Stimulated activated CD8-positive, alpha-beta memory T cell treated with anti-CD3 and anti-CD28 coated beads, Interleukin-12 subunit alpha, Interleukin-12 subunit beta, amount 100 ng/mL, for 4 hours (primary cell): ENCODE data around the gene RFTN1.
A peak's percentile ranks its signal among the peaks of the same experiment; 100 is the strongest.

Experiments
- DNase-seq: peaks from one replicate; pipeline ENCODE4 v3.0.0-alpha.2; 2020; ENCODE audit warnings: low read depth

RFTN1 gene

DNA sequence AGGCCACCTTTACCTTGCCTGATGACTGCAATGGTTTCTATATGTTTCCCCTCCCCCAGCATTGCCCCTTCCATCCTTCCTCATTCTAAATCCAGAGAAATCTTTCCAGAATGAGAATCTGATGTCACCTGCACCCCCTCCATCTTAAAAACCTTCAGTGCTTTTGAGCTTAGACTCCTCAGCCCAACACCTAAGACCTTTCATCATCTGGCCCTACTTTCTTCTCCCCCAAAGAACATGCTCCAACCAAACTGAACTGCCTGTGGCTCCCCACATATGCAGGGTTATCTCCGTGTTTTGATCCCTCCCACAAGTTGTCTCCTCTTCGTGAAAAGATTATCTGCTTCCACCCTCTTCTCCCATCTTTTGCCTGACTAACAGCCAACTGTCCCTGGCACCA is 27.3 kb downstream of the RFTN1 start:
- no peak for DNase-seq

GRCh38 chr3:16485395-16485992 is 28.0 kb downstream of the RFTN1 start:
- no peak for DNase-seq

GRCh38 chr3:16484984-16485383 is 28.5 kb downstream of the RFTN1 start:
- DNase-seq, result no peak

DNA sequence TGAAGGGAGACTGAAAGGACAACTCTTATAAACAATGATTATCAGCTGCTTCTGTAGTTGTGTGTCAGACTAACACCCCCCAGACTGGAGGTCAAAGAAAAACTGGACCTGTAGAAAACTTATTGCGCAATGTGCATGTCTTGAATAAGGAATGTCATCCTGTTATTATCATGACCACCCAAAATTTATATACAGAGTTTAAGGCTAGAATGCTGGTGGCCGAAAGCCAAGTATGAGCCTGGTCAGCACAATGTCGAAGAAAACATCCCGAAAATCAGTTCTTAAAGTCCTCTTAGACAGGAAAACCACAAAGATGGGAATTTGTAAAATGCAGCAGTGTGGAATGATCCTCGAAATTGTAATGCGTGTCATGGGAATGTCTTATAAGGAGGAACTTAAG is 29.3 kb downstream of the RFTN1 start:
- DNase-seq, result no peak

- peak; percentile 8 for DNase-seq
Measured at GRCh38 chr3:16482770-16483531, 30.5 kb downstream of the RFTN1 start.

- DNase-seq, result no peak
Measured at GRCh38 chr3:16482194-16482769, 31.2 kb downstream of the RFTN1 start.

GRCh38 chr3:16481546-16481897 is 32.0 kb downstream of the RFTN1 start:
- no peak for DNase-seq

DNA sequence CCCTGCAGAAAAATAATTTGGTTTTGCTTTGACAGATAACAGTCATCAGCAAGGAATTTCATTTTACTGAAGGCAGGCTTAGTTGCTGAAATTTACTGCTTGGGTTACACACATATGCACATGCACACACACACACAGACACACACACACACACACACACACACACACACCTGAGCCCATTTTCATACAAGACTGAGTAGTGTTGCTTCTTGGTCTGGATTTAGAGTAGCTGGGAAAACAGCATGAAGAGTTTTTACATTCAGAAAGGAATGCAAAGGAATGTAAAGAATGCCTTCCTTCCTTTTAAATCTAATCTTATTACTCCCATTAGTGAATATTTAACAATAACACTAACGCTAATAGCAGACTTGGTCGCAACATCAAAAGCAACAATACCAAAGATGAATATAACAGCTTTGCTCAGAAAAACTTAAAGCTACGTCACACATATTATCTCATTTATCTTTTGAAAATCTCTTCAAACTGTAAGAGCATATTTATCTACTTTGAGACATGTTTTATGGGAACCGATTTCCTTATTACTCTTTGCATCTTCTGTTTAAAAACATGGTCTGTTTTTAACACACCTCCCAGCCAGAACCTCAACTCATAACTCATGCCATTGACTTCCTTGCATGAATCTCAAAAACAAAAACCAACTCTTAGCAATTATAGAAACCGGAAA is 32.5 kb downstream of the RFTN1 start:
- DNase-seq, result no peak

- no peak for DNase-seq
Measured at GRCh38 chr3:16478516-16478915, 35.0 kb downstream of the RFTN1 start.

- DNase-seq, result no peak
Measured at GRCh38 chr3:16477521-16477920, 36.0 kb downstream of the RFTN1 start.

DNA sequence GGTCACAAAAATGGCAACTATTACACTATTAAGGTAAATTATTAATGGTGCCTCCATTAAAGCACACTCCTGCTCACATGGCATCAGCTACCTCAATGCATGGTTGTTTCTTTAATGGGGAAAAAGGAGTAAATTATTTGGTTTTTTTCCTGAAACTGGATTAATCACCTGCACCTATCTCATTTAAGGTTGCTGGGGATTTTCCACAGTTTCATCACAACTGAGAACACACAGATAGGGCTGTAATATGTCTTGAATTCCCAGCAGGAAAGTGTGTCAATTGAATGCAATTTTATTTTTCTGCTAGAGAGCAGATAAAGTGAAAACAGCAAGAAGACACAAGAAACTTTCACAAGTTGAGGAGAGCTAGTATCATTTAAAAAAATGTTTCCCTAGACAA is 36.4 kb downstream of the RFTN1 start:
- DNase-seq, result no peak

DNA sequence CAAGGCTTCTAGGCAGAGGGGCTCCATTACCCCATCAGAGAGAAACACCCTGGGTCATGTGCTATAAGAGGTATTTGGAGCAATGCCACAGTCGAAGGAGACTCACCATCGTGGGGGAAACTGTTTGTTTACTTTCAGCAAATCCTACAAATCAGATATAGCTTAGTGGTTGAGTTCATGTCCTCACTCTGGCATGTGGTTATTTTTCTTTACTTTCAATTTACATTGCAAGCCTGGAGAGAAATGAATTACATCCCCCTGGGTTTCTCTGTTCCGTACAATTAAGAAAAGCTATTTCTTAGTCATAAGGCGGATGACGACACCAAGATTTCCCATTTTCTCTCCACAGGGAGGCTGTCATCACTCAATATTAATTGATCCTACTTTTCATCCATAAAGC is 36.9 kb downstream of the RFTN1 start:
- DNase-seq, result no peak

- no peak for DNase-seq
Measured at GRCh38 chr3:16475766-16476165, 37.7 kb downstream of the RFTN1 start.

DNA sequence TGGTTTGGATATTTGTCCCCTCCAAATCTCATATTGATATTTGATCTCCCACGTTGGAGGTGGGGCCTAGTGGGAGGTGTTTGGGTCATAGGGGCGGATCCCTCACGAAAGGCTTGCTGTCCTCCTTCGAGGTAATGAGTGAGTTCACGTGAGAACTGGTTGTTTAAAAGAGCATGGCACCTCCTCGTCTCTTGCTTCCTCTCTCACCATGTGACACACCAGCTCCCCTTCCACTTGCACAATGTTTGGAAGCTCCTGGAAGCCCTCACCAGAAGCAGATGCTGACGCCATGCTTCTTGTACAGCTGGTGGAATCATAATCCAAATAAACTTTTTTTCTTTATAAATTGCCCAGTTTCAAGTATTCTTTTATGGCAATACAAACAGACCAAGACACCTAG is 38.6 kb downstream of the RFTN1 start:
- DNase-seq, result no peak

DNA sequence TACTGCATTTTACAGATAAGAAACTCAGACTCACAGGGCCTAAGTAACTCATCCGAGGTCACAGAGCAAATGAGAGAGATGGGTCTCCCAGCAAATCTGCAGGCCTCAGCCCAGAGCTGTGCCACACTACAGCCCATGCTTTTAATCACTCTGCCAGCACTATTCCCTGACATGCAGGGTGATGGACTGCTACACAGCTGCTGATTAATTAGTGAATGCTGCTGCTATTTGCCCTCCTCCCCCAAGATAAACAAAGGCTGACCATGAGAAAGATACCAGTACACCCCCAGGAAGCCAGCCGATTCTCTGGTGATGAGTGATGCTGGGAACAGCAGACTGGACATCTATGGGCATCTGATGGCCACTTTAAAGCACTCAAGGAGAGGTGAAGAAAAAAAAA is 39.3 kb downstream of the RFTN1 start:
- DNase-seq, result no peak

- no peak for DNase-seq
Measured at GRCh38 chr3:16472593-16472992, 40.9 kb downstream of the RFTN1 start.

DNA sequence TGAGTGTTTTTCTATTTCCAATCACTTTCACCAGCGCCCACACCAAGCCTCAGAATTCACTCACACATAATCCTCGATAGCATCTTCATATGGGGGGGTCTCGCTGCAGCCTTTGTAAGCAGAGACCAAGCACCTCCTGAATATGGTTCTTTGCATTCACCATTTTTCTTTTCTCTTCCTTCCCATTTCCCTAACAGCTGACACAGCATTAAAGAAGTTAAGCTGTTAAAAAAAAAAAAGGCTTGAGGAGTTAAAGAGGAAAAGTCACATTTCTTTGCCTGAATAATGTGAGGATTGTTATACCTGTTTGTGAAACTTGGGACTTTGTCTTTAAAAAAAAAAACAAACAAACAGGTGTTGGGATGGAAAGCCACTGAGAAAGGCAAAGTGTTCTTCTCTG is 41.6 kb downstream of the RFTN1 start:
- DNase-seq, result no peak

GRCh38 chr3:16470590-16470989 is 42.9 kb downstream of the RFTN1 start:
- no peak for DNase-seq

- no peak for DNase-seq
Measured at GRCh38 chr3:16468336-16469098, 45.0 kb downstream of the RFTN1 start.

- DNase-seq, result no peak
Measured at GRCh38 chr3:16468002-16468335, 45.5 kb downstream of the RFTN1 start.

DNA sequence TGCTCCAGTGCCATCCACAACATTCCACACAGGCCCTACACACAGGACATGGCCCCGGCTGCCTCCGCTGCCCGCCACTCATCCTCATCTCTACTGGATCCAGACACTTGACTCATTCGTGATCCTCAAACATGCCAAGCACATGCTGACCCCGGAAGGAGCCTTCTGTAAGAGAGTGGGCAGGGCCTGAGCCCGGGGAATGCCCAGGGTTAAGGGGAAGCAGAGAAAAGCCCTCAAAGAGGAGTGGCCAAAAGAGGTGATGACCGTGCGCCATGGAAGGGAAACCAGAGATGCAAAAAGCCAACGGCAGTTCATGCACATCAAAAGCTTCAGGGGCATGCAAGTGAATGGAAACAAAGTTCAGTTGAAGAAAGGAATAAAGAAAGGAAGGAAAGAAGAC is 46.1 kb downstream of the RFTN1 start:
- DNase-seq, result peak; percentile 11

- DNase-seq, result no peak
Measured at GRCh38 chr3:16466822-16467221, 46.7 kb downstream of the RFTN1 start.
